H9 (cell line): ENCODE data around the gene CXXC1. TPM values are rescaled to one million over a fixed set of nuclear protein-coding genes. Genes with fewer than 3 reads are reported as not detected.
A peak's percentile ranks its signal among the peaks of the same experiment; 100 is the strongest.

ENCODE experiments used
- DNase-seq: peaks from one replicate; pipeline ENCODE4 v3.0.0-alpha.2; 2017
- H2AFZ ChIP-seq: one replicate; pipeline ENCODE4 v1.6.1; 2013; ENCODE audit warnings: mild to moderate bottlenecking, low read length, control low read depth, moderate library complexity
- H2AK5ac ChIP-seq: 2 replicates; pipeline ENCODE4 v1.6.1; 2013; ENCODE audit warnings: low read length, control low read depth, mixed read lengths; ENCODE audit not compliant: insufficient read length
- H2BK120ac ChIP-seq: one replicate; pipeline ENCODE4 v1.6.1; 2013; ENCODE audit warnings: low read depth, mild to moderate bottlenecking, low read length, control low read depth, inconsistent platforms; ENCODE audit not compliant: poor library complexity, severe bottlenecking
- H2BK12ac ChIP-seq: 2 replicates; pipeline ENCODE4 v1.6.1; 2013; ENCODE audit warnings: low read length, control low read depth, mixed read lengths, low read depth; ENCODE audit not compliant: insufficient read length
- H2BK15ac ChIP-seq: 2 replicates; pipeline ENCODE4 v1.6.1; 2013; ENCODE audit warnings: low read depth, low read length, control low read depth
- H2BK20ac ChIP-seq: one replicate; pipeline ENCODE4 v1.6.1; 2013; ENCODE audit warnings: low read depth, mild to moderate bottlenecking, low read length, control low read depth, inconsistent platforms; ENCODE audit not compliant: poor library complexity, severe bottlenecking
- H2BK5ac ChIP-seq: 2 replicates; pipeline ENCODE4 v1.6.1; 2013; ENCODE audit warnings: low read length, control low read depth, mixed read lengths; ENCODE audit not compliant: insufficient read length
- H3K14ac ChIP-seq: 2 replicates; pipeline ENCODE4 v1.6.1; 2013; ENCODE audit warnings: low read length, control low read depth; ENCODE audit not compliant: insufficient read depth
- H3K18ac ChIP-seq: 2 replicates; pipeline ENCODE4 v1.6.1; 2013; ENCODE audit warnings: low read depth, mild to moderate bottlenecking, mixed read lengths, low read length, control low read depth; ENCODE audit not compliant: insufficient read length
- H3K23ac ChIP-seq: 2 replicates; pipeline ENCODE4 v1.6.1; 2013; ENCODE audit warnings: low read length, control low read depth, mixed read lengths, low read depth; ENCODE audit not compliant: insufficient read length
- H3K23me2 ChIP-seq: 2 replicates; pipeline ENCODE4 v1.6.1; 2013; ENCODE audit warnings: low read depth, mild to moderate bottlenecking, mixed read lengths, low read length, control low read depth; ENCODE audit not compliant: insufficient read length, poor library complexity, severe bottlenecking
- H3K27ac ChIP-seq: 2 replicates; pipeline ENCODE4 v1.5.1; 2013; ENCODE audit warnings: low read length, control low read depth, mixed read lengths, low read depth; ENCODE audit not compliant: insufficient read length
- H3K27me3 ChIP-seq: 2 replicates; pipeline ENCODE4 v1.6.1; 2013; ENCODE audit warnings: low read length, control low read depth, inconsistent platforms; ENCODE audit not compliant: insufficient read depth
- H3K4ac ChIP-seq: 2 replicates; pipeline ENCODE4 v1.6.1; 2013; ENCODE audit warnings: low read depth, mild to moderate bottlenecking, control low read depth, inconsistent platforms, low read length, moderate library complexity
- H3K4me1 ChIP-seq: 2 replicates; pipeline ENCODE4 v1.6.1; 2013; ENCODE audit warnings: low read length, control low read depth, inconsistent platforms; ENCODE audit not compliant: insufficient read depth
- H3K4me2 ChIP-seq: 2 replicates; pipeline ENCODE4 v1.6.1; 2013; ENCODE audit warnings: low read length, control low read depth, mixed read lengths; ENCODE audit not compliant: insufficient read length, insufficient read depth
- H3K56ac ChIP-seq: 2 replicates; pipeline ENCODE4 v1.6.1; 2013; ENCODE audit warnings: low read depth, mild to moderate bottlenecking, mixed read lengths, low read length, control low read depth; ENCODE audit not compliant: insufficient read length
- H3K79me1 ChIP-seq: 2 replicates; pipeline ENCODE4 v1.6.1; 2013; ENCODE audit warnings: low read depth, mild to moderate bottlenecking, moderate library complexity, low read length, control low read depth, inconsistent platforms; ENCODE audit not compliant: insufficient read depth, poor library complexity, severe bottlenecking
- H3K79me2 ChIP-seq: 2 replicates; pipeline ENCODE4 v1.6.1; 2013; ENCODE audit warnings: low read length, control low read depth, inconsistent platforms; ENCODE audit not compliant: insufficient read depth
- H3K9ac ChIP-seq: 2 replicates; pipeline ENCODE4 v1.6.1; 2013; ENCODE audit warnings: low read length, control low read depth, mixed read lengths; ENCODE audit not compliant: insufficient read length; ENCODE audit errors: extremely low read depth
- H3K9me3 ChIP-seq: one replicate; pipeline ENCODE4 v1.6.1; 2013; ENCODE audit warnings: low read depth, low read length, inconsistent platforms; ENCODE audit not compliant: control insufficient read depth
- H3T11ph ChIP-seq: one replicate; pipeline ENCODE4 v1.6.1; 2013; ENCODE audit warnings: mild to moderate bottlenecking, low read length, control low read depth, inconsistent platforms
- H4K20me1 ChIP-seq: one replicate; pipeline ENCODE4 v1.6.1; 2013; ENCODE audit not compliant: control insufficient read depth, insufficient read length, insufficient read depth
- H4K5ac ChIP-seq: 2 replicates; pipeline ENCODE4 v1.6.1; 2013; ENCODE audit warnings: low read depth, mild to moderate bottlenecking, mixed read lengths, low read length, control low read depth; ENCODE audit not compliant: insufficient read length
- H4K8ac ChIP-seq: replicated peaks from 2 replicates; pipeline ENCODE4 v1.6.1; 2013; ENCODE audit warnings: low read length, control low read depth, mixed read lengths, low read depth; ENCODE audit not compliant: insufficient read length
- H4K91ac ChIP-seq: 2 replicates; pipeline ENCODE4 v1.6.1; 2013; ENCODE audit warnings: low read depth, mild to moderate bottlenecking, moderate library complexity, mixed read lengths, low read length, control low read depth; ENCODE audit not compliant: insufficient read length
- H3K27ac Mint-ChIP-seq, 3 experiments: 2 replicates in 2 of 3; 3 replicates in 1 of 3; pipeline ENCODE4 v1.8.0; 2020 to 2021; ENCODE audit warnings: mixed read lengths in 3 of 3, mild to moderate bottlenecking in 1 of 3, moderate library complexity in 1 of 3
- H3K27me3 Mint-ChIP-seq: 2 replicates; pipeline ENCODE4 v1.8.0; 2021; ENCODE audit warnings: low read depth, mild to moderate bottlenecking, moderate library complexity, mixed read lengths
- H3K36me3 Mint-ChIP-seq, 3 experiments: 2 replicates in 2 of 3; 3 replicates in 1 of 3; pipeline ENCODE4 v1.8.0; 2020 to 2021; ENCODE audit warnings: low read depth in 3 of 3, mixed read lengths in 3 of 3; ENCODE audit not compliant: insufficient read depth in 1 of 3
- H3K4me1 Mint-ChIP-seq, 2 experiments: 2 replicates each; pipeline ENCODE4 v1.8.0; 2020; ENCODE audit warnings: mixed read lengths in 2 of 2
- H3K4me3 Mint-ChIP-seq, 2 experiments: 2 replicates in 1 of 2; 3 replicates in 1 of 2; pipeline ENCODE4 v1.8.0; 2020 to 2021; ENCODE audit warnings: mild to moderate bottlenecking in 2 of 2, mixed read lengths in 2 of 2, moderate library complexity in 1 of 2
- H3K9me3 Mint-ChIP-seq, 2 experiments: 2 replicates in 1 of 2; 3 replicates in 1 of 2; pipeline ENCODE4 v1.8.0; 2020; ENCODE audit warnings: mild to moderate bottlenecking in 2 of 2, mixed read lengths in 2 of 2, moderate library complexity in 1 of 2
- WGBS: extraction: QIAGEN DNeasy Blood & Tissue Kit; methylation state at CpG from one replicate; pipeline ENCODE4 v1.1.7; 2013; ENCODE audit warnings: missing lambda C conversion rate, low lambda C conversion rate, mixed read lengths; ENCODE audit not compliant: insufficient read length; ENCODE audit errors: extremely low coverage; 5-methylcytosine and 5-hydroxymethylcytosine counted together
- total RNA-seq: library from RNA; stranded (reverse); gene quantifications from 2 replicates; pipeline ENCODE4 v1.2.1, GENCODE V29; 2021
- TF ChIP-seq, protein P1 (sequence below): fragments of 200-600 bp; sonication (generic); conservative IDR thresholded peaks from 3 replicates; pipeline ENCODE4 v1.8.0; 2021; ENCODE audit warnings: antibody characterized with exemption, mild to moderate bottlenecking

CXXC1 gene
- total RNA-seq, 1 experiment from 2014 or later = 95.9 TPM

DNA sequence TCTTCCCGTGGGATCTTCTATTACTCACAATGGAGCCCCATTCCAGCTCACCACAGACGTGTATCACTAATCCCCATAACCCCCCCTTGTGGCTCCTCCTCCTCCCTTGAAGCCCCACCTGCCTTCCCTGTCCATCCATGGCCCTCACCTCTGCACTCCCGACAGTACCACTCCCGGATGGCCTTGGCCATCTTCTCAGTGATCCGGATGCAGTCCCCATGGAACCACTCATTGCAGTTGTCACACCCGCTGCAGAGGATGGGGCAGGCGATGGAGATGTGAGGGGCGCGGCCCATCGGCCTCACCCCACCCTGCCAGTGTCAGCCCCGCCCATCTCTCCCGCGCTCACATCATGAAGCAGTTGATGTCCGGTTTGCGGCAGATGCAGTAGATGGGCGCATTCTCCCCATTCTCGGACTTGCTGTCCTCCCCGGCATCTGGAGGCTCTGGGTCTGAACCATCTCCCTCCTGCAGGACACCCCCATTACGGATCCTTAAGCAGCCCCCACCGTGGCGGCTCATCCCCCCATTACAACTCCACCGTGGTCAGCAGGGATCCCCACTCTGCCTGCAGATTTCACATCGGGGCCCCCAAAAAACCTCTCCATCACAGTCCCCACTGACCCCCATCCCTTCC, 983 bp downstream of the CXXC1 start:
- H3K9me3 Mint-ChIP-seq = no peaks in the 10 kb centered on the region; a peak in 1 of 5 replicates
- H3K79me1 ChIP-seq = no peaks in the 10 kb centered on the region
- no peak overlapping the region for H3T11ph ChIP-seq
- H2BK5ac ChIP-seq = no peak overlapping the region
- H4K8ac ChIP-seq = no peak overlapping the region
- WGBS = no CpG with 5 or more reads among the region's 23 CpGs
- H3K27ac ChIP-seq = no peak overlapping the region
- no peak overlapping the region for H3K4ac ChIP-seq
- peak overlapping the region; percentile 61 for H3K9ac ChIP-seq
- no peaks in the 10 kb centered on the region for H3K9me3 ChIP-seq
- H3K4me1 Mint-ChIP-seq = peaks cover 8 to 15% of the 10 kb centered on the region in 2 experiments
- H2AK5ac ChIP-seq = no peak overlapping the region
- no peak overlapping the region for H2BK20ac ChIP-seq
- H4K20me1 ChIP-seq = no peaks in the 10 kb centered on the region
- H3K36me3 Mint-ChIP-seq = peaks cover 40 to 44% (median 44%) of the 10 kb centered on the region in 3 experiments; a peak in 6 of 7 replicates
- no peak overlapping the region for H2BK15ac ChIP-seq
- no peak overlapping the region for H2BK12ac ChIP-seq
- DNase-seq = peak; percentile 57
- no peak overlapping the region for H2BK120ac ChIP-seq
- no peak overlapping the region for H3K23ac ChIP-seq
- H3K18ac ChIP-seq = no peak overlapping the region
- H3K79me2 ChIP-seq = no peaks in the 10 kb centered on the region
- no peak overlapping the region for H3K14ac ChIP-seq
- TF ChIP-seq, protein P1, sequence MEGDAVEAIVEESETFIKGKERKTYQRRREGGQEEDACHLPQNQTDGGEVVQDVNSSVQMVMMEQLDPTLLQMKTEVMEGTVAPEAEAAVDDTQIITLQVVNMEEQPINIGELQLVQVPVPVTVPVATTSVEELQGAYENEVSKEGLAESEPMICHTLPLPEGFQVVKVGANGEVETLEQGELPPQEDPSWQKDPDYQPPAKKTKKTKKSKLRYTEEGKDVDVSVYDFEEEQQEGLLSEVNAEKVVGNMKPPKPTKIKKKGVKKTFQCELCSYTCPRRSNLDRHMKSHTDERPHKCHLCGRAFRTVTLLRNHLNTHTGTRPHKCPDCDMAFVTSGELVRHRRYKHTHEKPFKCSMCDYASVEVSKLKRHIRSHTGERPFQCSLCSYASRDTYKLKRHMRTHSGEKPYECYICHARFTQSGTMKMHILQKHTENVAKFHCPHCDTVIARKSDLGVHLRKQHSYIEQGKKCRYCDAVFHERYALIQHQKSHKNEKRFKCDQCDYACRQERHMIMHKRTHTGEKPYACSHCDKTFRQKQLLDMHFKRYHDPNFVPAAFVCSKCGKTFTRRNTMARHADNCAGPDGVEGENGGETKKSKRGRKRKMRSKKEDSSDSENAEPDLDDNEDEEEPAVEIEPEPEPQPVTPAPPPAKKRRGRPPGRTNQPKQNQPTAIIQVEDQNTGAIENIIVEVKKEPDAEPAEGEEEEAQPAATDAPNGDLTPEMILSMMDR = no peak
- H4K91ac ChIP-seq = no peak overlapping the region
- no peak overlapping the region for H4K5ac ChIP-seq
- peaks cover 10% of the 10 kb centered on the region for H3K23me2 ChIP-seq
- H3K27me3 ChIP-seq = no peaks in the 10 kb centered on the region
- H3K56ac ChIP-seq = no peak overlapping the region
- no peaks in the 10 kb centered on the region for H3K4me1 ChIP-seq
- H3K4me2 ChIP-seq = peak overlapping the region; percentile 85
- H3K4me3 Mint-ChIP-seq = peak overlapping the region; percentile 99 to 100
- H3K27ac Mint-ChIP-seq = peak overlapping the region; percentile 65 to 98 (median 94); a peak in 5 of 7 replicates
- H3K27me3 Mint-ChIP-seq = no peaks in the 10 kb centered on the region
- no peak overlapping the region for H2AFZ ChIP-seq
